Sigmoid colon (tissue), 4 donors: ENCODE measurements around the gene CALCR.

Experiments
- CTCF ChIP-seq, 4 experiments: fragments of 450-650 bp in 3 of 4; fragments of 200-600 bp in 1 of 4; IDR thresholded peaks; one replicate each; pipeline ENCODE4 v1.5.1; 2016 to 2019; ENCODE audit warnings: antibody characterized with exemption in 4 of 4, mild to moderate bottlenecking in 3 of 4, moderate library complexity in 2 of 4
- POLR2A ChIP-seq, 2 donors: fragments of 450-650 bp; IDR thresholded peaks; one replicate each; pipeline ENCODE4 v1.6.1; 2016; ENCODE audit warnings: antibody characterized with exemption in 2 of 2, mild to moderate bottlenecking in 2 of 2, moderate library complexity in 2 of 2
- POLR2AphosphoS5 ChIP-seq, 4 donors: sonication (generic); formaldehyde crosslinking; IDR thresholded peaks; one replicate each; pipeline ENCODE4 v1.6.1; 2017; ENCODE audit warnings: antibody characterized with exemption in 4 of 4

- TF ChIP-seq CTCF (IDR thresholded peaks at IDR 0.05) = no peak
- TF ChIP-seq POLR2A (IDR thresholded peaks at IDR 0.05) = no peak
- TF ChIP-seq POLR2AphosphoS5 (IDR thresholded peaks at IDR 0.05) = no peak
Observed at GRCh38 chr7:93569189-93569588, 5.3 kb downstream of the CALCR start.
